GM12874 (cell line): Measurements from ENCODE around the gene AFF3.

Experiments
- TF ChIP-seq, protein P1 (sequence below): IDR thresholded peaks from 2 replicates; pipeline ENCODE4 v1.5.1; 2011; ENCODE audit warnings: low read depth, mild to moderate bottlenecking, control low read depth, low read length, moderate library complexity; ENCODE audit not compliant: insufficient read depth

Gene AFF3

DNA sequence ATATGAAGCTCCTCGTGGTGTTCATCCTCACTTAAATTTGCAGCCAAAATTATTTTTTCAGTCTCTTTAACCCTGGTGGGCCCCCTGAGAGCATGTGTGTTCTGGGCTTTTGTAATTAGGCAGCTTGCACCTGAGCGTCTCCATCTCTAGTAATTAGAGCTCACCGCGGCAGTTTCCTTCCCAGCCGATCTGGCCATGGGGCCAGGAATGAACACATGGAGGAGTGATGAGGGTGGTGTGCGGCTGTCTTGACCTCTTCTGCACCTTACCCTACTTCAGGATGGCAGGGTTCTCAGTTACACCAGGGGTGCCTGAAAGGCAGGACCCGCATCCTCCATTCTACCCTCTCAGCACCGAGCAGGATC is 98.5 kb downstream of the AFF3 start:
- TF ChIP-seq, protein P1, sequence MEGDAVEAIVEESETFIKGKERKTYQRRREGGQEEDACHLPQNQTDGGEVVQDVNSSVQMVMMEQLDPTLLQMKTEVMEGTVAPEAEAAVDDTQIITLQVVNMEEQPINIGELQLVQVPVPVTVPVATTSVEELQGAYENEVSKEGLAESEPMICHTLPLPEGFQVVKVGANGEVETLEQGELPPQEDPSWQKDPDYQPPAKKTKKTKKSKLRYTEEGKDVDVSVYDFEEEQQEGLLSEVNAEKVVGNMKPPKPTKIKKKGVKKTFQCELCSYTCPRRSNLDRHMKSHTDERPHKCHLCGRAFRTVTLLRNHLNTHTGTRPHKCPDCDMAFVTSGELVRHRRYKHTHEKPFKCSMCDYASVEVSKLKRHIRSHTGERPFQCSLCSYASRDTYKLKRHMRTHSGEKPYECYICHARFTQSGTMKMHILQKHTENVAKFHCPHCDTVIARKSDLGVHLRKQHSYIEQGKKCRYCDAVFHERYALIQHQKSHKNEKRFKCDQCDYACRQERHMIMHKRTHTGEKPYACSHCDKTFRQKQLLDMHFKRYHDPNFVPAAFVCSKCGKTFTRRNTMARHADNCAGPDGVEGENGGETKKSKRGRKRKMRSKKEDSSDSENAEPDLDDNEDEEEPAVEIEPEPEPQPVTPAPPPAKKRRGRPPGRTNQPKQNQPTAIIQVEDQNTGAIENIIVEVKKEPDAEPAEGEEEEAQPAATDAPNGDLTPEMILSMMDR, result no peak

DNA sequence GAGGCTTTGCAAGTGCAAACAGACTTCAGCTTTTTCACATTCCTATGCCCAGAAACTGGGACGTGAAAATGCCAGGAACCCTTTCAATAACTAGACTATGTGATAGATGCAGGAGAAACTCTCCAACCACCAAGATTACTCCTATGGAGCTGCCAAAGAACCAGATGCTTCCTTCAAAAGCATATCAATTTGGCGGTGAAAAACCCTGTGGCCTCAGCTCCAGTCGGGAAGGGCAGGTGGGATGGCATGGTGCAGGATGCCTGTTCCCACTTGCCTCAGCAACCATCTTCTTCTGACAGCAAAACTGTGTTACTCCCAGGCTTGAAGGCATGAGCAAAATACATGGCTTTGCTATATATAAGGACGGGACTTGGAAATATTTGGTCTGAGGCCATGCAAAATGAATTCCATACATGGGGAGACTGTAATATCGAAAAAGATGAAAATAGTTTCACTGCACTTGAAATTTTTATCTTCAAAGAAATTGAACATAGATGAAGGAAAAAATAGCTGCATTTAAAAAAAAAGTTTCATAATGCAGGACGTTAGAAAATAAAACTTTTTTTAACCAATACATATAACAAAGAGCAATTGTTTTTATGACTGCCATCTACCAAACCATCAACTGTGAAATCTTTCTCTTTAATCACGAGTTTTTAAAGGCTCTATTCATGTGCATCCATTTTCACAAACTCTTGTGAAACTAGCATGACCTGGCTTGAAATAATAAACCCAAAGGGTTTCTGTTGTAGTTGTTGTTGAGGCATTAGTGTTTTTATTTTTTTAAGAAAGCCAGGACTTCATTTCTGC is 99.1 kb downstream of the AFF3 start:
- TF ChIP-seq, protein P1, result no peak

DNA sequence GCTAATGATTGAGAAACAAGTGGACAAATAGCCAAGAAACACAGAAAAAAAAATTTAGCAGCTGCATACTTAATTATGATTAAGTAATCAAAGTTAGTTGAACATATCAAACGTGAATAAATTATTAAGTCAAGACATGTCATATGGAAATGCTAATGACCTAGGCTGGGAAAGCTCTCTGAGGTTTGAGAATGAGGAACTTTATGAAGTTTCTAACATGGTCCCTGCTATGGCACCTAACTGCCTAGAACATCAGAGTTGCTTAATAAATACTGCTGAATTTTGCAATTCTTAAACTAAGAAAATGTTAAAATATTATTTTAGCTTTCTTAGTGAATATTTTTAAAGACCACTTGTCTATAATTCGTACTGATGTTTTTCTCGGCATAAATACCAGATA is 99.8 kb downstream of the AFF3 start:
- TF ChIP-seq, protein P1, result no peak

DNA sequence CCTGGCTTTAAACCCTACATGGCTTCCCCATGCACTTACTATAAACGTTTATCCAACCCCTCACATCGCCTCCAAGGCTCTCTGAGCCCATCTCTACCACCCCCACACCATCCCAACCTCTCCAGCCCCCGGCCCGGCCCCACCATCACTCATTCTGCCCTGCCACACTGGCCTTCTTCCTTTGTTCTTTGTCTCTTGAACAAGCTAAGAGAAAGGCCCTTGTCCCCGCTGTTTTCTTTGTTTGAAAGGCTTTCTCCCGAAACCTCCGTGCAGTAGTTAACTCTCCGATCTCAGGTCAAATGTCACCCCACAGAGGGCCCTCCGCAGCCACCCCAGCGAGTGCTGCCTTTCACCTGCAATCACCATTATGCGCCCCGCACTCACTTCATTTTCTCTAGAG is 100.4 kb downstream of the AFF3 start:
- TF ChIP-seq, protein P1, result no peak

DNA sequence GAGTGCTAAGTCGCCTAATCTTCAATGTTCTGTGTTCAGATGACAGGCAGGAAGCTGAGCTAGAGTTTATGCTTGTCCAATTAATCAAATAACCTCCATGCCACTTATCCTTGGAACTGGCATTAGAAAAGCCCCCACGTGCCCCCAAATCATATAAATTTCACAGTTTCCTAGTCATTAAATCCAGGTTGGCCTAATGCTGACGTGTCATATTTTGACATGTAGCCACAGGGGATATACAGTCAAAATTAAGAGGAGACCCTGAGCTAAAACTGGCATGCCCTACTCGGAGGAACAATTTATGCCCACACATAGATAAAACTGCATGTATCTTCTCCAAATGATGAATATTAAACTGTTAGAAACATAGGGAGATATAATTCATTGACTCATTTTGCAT is 101.0 kb downstream of the AFF3 start:
- TF ChIP-seq, protein P1, result no peak

DNA sequence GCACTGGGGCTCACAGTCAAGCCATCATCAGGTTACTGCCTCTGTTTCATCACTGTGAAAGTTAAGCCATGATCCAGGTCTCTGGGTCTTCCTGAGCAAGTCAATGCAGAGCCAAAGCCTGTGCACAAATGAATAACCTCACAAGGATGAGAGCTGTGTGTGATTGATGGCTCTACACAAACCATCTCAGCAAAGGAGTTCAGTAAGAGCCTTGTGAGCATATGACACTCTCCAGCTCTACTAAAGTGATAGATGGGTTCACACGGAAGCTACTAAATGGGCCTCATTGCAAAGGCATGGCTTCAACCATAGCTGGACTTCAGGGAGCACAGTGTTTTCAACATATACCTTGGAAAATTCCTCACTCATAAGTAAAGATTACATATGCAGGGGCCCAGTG is 101.5 kb downstream of the AFF3 start:
- TF ChIP-seq, protein P1, result no peak

DNA sequence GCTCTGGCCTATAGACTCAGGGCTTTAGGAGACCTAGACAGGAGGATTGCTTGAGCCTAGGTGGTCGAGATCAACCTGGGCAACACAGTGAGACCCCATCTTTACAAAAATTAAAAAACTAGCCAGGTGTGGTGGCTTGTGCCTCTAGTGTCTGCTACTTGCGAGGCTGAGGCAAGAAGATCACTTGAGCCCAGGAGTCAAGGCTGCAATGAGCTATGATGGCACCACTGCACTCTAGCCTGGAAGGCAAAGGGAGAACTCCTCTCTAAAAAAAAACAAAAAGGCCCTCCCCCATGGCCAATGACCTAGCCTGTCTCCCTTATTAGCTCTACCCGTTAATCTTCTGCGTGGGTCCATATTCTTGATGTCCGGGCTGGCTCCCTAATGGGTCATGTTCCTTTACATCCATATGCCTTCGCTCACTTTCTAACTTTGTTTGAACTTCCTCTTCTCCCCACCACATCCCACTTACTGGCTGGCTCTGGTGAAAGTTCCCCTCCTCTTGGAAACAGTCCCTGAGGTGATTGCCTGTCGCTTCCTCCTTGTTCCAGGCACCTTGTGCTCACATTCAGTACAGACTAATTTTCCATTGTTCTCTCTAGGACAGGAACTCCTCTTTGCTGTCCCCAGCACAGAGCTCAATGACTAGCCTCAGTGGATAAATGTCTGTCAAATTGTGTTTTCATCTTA is 103.0 kb downstream of the AFF3 start:
- TF ChIP-seq, protein P1, result no peak
